H9 (cell line): ENCODE data around the gene DSN1. TPM values are rescaled to one million over a fixed set of nuclear protein-coding genes. Genes with fewer than 3 reads are reported as not detected.
A peak's percentile ranks its signal among the peaks of the same experiment; 100 is the strongest.
"Not testable (repeated sequence)": the region's sequence is repeated elsewhere in the genome, so short reads cannot be mapped to it uniquely, and the experiment has no call there.

Source experiments
- DNase-seq: peaks from one replicate; pipeline ENCODE4 v3.0.0-alpha.2; 2017
- H2AFZ ChIP-seq: one replicate; pipeline ENCODE4 v1.6.1; 2013; ENCODE audit warnings: mild to moderate bottlenecking, low read length, control low read depth, moderate library complexity
- H2AK5ac ChIP-seq: 2 replicates; pipeline ENCODE4 v1.6.1; 2013; ENCODE audit warnings: low read length, control low read depth, mixed read lengths; ENCODE audit not compliant: insufficient read length
- H2BK120ac ChIP-seq: one replicate; pipeline ENCODE4 v1.6.1; 2013; ENCODE audit warnings: low read depth, mild to moderate bottlenecking, low read length, control low read depth, inconsistent platforms; ENCODE audit not compliant: poor library complexity, severe bottlenecking
- H2BK12ac ChIP-seq: 2 replicates; pipeline ENCODE4 v1.6.1; 2013; ENCODE audit warnings: low read length, control low read depth, mixed read lengths, low read depth; ENCODE audit not compliant: insufficient read length
- H2BK15ac ChIP-seq: 2 replicates; pipeline ENCODE4 v1.6.1; 2013; ENCODE audit warnings: low read depth, low read length, control low read depth
- H2BK20ac ChIP-seq: one replicate; pipeline ENCODE4 v1.6.1; 2013; ENCODE audit warnings: low read depth, mild to moderate bottlenecking, low read length, control low read depth, inconsistent platforms; ENCODE audit not compliant: poor library complexity, severe bottlenecking
- H2BK5ac ChIP-seq: 2 replicates; pipeline ENCODE4 v1.6.1; 2013; ENCODE audit warnings: low read length, control low read depth, mixed read lengths; ENCODE audit not compliant: insufficient read length
- H3K14ac ChIP-seq: 2 replicates; pipeline ENCODE4 v1.6.1; 2013; ENCODE audit warnings: low read length, control low read depth; ENCODE audit not compliant: insufficient read depth
- H3K18ac ChIP-seq: 2 replicates; pipeline ENCODE4 v1.6.1; 2013; ENCODE audit warnings: low read depth, mild to moderate bottlenecking, mixed read lengths, low read length, control low read depth; ENCODE audit not compliant: insufficient read length
- H3K23ac ChIP-seq: 2 replicates; pipeline ENCODE4 v1.6.1; 2013; ENCODE audit warnings: low read length, control low read depth, mixed read lengths, low read depth; ENCODE audit not compliant: insufficient read length
- H3K23me2 ChIP-seq: 2 replicates; pipeline ENCODE4 v1.6.1; 2013; ENCODE audit warnings: low read depth, mild to moderate bottlenecking, mixed read lengths, low read length, control low read depth; ENCODE audit not compliant: insufficient read length, poor library complexity, severe bottlenecking
- H3K27ac ChIP-seq: 2 replicates; pipeline ENCODE4 v1.5.1; 2013; ENCODE audit warnings: low read length, control low read depth, mixed read lengths, low read depth; ENCODE audit not compliant: insufficient read length
- H3K27me3 ChIP-seq: 2 replicates; pipeline ENCODE4 v1.6.1; 2013; ENCODE audit warnings: low read length, control low read depth, inconsistent platforms; ENCODE audit not compliant: insufficient read depth
- H3K4ac ChIP-seq: 2 replicates; pipeline ENCODE4 v1.6.1; 2013; ENCODE audit warnings: low read depth, mild to moderate bottlenecking, control low read depth, inconsistent platforms, low read length, moderate library complexity
- H3K4me1 ChIP-seq: 2 replicates; pipeline ENCODE4 v1.6.1; 2013; ENCODE audit warnings: low read length, control low read depth, inconsistent platforms; ENCODE audit not compliant: insufficient read depth
- H3K4me2 ChIP-seq: 2 replicates; pipeline ENCODE4 v1.6.1; 2013; ENCODE audit warnings: low read length, control low read depth, mixed read lengths; ENCODE audit not compliant: insufficient read length, insufficient read depth
- H3K56ac ChIP-seq: 2 replicates; pipeline ENCODE4 v1.6.1; 2013; ENCODE audit warnings: low read depth, mild to moderate bottlenecking, mixed read lengths, low read length, control low read depth; ENCODE audit not compliant: insufficient read length
- H3K79me1 ChIP-seq: 2 replicates; pipeline ENCODE4 v1.6.1; 2013; ENCODE audit warnings: low read depth, mild to moderate bottlenecking, moderate library complexity, low read length, control low read depth, inconsistent platforms; ENCODE audit not compliant: insufficient read depth, poor library complexity, severe bottlenecking
- H3K79me2 ChIP-seq: 2 replicates; pipeline ENCODE4 v1.6.1; 2013; ENCODE audit warnings: low read length, control low read depth, inconsistent platforms; ENCODE audit not compliant: insufficient read depth
- H3K9ac ChIP-seq: 2 replicates; pipeline ENCODE4 v1.6.1; 2013; ENCODE audit warnings: low read length, control low read depth, mixed read lengths; ENCODE audit not compliant: insufficient read length; ENCODE audit errors: extremely low read depth
- H3K9me3 ChIP-seq: one replicate; pipeline ENCODE4 v1.6.1; 2013; ENCODE audit warnings: low read depth, low read length, inconsistent platforms; ENCODE audit not compliant: control insufficient read depth
- H3T11ph ChIP-seq: one replicate; pipeline ENCODE4 v1.6.1; 2013; ENCODE audit warnings: mild to moderate bottlenecking, low read length, control low read depth, inconsistent platforms
- H4K20me1 ChIP-seq: one replicate; pipeline ENCODE4 v1.6.1; 2013; ENCODE audit not compliant: control insufficient read depth, insufficient read length, insufficient read depth
- H4K5ac ChIP-seq: 2 replicates; pipeline ENCODE4 v1.6.1; 2013; ENCODE audit warnings: low read depth, mild to moderate bottlenecking, mixed read lengths, low read length, control low read depth; ENCODE audit not compliant: insufficient read length
- H4K8ac ChIP-seq: replicated peaks from 2 replicates; pipeline ENCODE4 v1.6.1; 2013; ENCODE audit warnings: low read length, control low read depth, mixed read lengths, low read depth; ENCODE audit not compliant: insufficient read length
- H4K91ac ChIP-seq: 2 replicates; pipeline ENCODE4 v1.6.1; 2013; ENCODE audit warnings: low read depth, mild to moderate bottlenecking, moderate library complexity, mixed read lengths, low read length, control low read depth; ENCODE audit not compliant: insufficient read length
- H3K27ac Mint-ChIP-seq, 3 experiments: 2 replicates in 2 of 3; 3 replicates in 1 of 3; pipeline ENCODE4 v1.8.0; 2020 to 2021; ENCODE audit warnings: mixed read lengths in 3 of 3, mild to moderate bottlenecking in 1 of 3, moderate library complexity in 1 of 3
- H3K27me3 Mint-ChIP-seq: 2 replicates; pipeline ENCODE4 v1.8.0; 2021; ENCODE audit warnings: low read depth, mild to moderate bottlenecking, moderate library complexity, mixed read lengths
- H3K36me3 Mint-ChIP-seq, 3 experiments: 2 replicates in 2 of 3; 3 replicates in 1 of 3; pipeline ENCODE4 v1.8.0; 2020 to 2021; ENCODE audit warnings: low read depth in 3 of 3, mixed read lengths in 3 of 3; ENCODE audit not compliant: insufficient read depth in 1 of 3
- H3K4me1 Mint-ChIP-seq, 2 experiments: 2 replicates each; pipeline ENCODE4 v1.8.0; 2020; ENCODE audit warnings: mixed read lengths in 2 of 2
- H3K4me3 Mint-ChIP-seq, 2 experiments: 2 replicates in 1 of 2; 3 replicates in 1 of 2; pipeline ENCODE4 v1.8.0; 2020 to 2021; ENCODE audit warnings: mild to moderate bottlenecking in 2 of 2, mixed read lengths in 2 of 2, moderate library complexity in 1 of 2
- H3K9me3 Mint-ChIP-seq, 2 experiments: 2 replicates in 1 of 2; 3 replicates in 1 of 2; pipeline ENCODE4 v1.8.0; 2020; ENCODE audit warnings: mild to moderate bottlenecking in 2 of 2, mixed read lengths in 2 of 2, moderate library complexity in 1 of 2
- WGBS: extraction: QIAGEN DNeasy Blood & Tissue Kit; methylation state at CpG from one replicate; pipeline ENCODE4 v1.1.7; 2013; ENCODE audit warnings: missing lambda C conversion rate, low lambda C conversion rate, mixed read lengths; ENCODE audit not compliant: insufficient read length; ENCODE audit errors: extremely low coverage; 5-methylcytosine and 5-hydroxymethylcytosine counted together
- total RNA-seq: library from RNA; stranded (reverse); gene quantifications from 2 replicates; pipeline ENCODE4 v1.2.1, GENCODE V29; 2021
- TF ChIP-seq, protein P1 (sequence below): fragments of 200-600 bp; sonication (generic); conservative IDR thresholded peaks from 3 replicates; pipeline ENCODE4 v1.8.0; 2021; ENCODE audit warnings: antibody characterized with exemption, mild to moderate bottlenecking

The DSN1 gene
- total RNA-seq, 1 experiment from 2014 or later = 22.8 TPM

DNA sequence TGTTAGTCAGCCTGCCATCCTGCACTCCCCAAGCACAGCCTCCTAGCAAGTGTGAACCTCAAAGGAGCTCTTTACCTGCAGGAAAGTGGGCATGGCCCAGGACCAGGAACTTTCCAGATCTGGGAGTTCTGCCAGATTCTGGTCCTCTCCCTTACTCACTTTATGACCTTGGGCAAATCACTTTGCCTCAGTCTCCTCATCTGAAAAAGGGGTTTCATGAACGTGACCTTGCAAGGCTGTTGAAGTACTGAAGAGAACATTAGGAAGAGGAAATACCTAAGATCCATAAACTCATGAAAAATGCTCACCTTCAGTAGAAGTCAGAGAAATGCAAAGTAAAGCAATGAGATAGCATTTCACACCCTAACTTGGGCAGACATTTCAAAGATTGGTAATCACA is 26.8 kb upstream of the DSN1 start:
- no peak overlapping the region for H4K91ac ChIP-seq
- peak overlapping the region; percentile 3 for H2BK5ac ChIP-seq
- H3K27ac ChIP-seq = no peak overlapping the region
- H2BK15ac ChIP-seq = no peak overlapping the region
- no peaks in the 10 kb centered on the region for H3K4me1 Mint-ChIP-seq
- TF ChIP-seq, protein P1, sequence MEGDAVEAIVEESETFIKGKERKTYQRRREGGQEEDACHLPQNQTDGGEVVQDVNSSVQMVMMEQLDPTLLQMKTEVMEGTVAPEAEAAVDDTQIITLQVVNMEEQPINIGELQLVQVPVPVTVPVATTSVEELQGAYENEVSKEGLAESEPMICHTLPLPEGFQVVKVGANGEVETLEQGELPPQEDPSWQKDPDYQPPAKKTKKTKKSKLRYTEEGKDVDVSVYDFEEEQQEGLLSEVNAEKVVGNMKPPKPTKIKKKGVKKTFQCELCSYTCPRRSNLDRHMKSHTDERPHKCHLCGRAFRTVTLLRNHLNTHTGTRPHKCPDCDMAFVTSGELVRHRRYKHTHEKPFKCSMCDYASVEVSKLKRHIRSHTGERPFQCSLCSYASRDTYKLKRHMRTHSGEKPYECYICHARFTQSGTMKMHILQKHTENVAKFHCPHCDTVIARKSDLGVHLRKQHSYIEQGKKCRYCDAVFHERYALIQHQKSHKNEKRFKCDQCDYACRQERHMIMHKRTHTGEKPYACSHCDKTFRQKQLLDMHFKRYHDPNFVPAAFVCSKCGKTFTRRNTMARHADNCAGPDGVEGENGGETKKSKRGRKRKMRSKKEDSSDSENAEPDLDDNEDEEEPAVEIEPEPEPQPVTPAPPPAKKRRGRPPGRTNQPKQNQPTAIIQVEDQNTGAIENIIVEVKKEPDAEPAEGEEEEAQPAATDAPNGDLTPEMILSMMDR = no peak
- H2BK12ac ChIP-seq = no peak overlapping the region
- H3K23me2 ChIP-seq = no peaks in the 10 kb centered on the region
- no peak overlapping the region for H2BK20ac ChIP-seq
- H3K9me3 Mint-ChIP-seq = no peaks in the 10 kb centered on the region
- no peaks in the 10 kb centered on the region for H3K27me3 Mint-ChIP-seq
- no peak overlapping the region for H3T11ph ChIP-seq
- no peaks in the 10 kb centered on the region for H3K27me3 ChIP-seq
- no peaks in the 10 kb centered on the region for H4K20me1 ChIP-seq
- no CpG with 5 or more reads among the region's 1 CpG for whole genome bisulfite sequencing
- H3K27ac Mint-ChIP-seq = no peak overlapping the region; a peak in 1 of 7 replicates
- no peak overlapping the region for H2AFZ ChIP-seq
- DNase-seq = no peak
- no peaks in the 10 kb centered on the region for H3K4me1 ChIP-seq
- no peaks in the 10 kb centered on the region for H3K79me1 ChIP-seq
- no peak overlapping the region for H3K23ac ChIP-seq
- H3K36me3 Mint-ChIP-seq = peaks cover 18 to 87% (median 83%) of the 10 kb centered on the region in 3 experiments; a peak in 6 of 7 replicates
- no peak overlapping the region for H3K4me3 Mint-ChIP-seq
- H3K14ac ChIP-seq = no peak overlapping the region
- H3K56ac ChIP-seq = no peak overlapping the region
- H2AK5ac ChIP-seq = no peak overlapping the region
- H3K79me2 ChIP-seq = no peaks in the 10 kb centered on the region
- no peak overlapping the region for H4K5ac ChIP-seq
- no peak overlapping the region for H3K9ac ChIP-seq
- H3K4ac ChIP-seq = no peak overlapping the region
- H3K4me2 ChIP-seq = no peak overlapping the region
- no peak overlapping the region for H4K8ac ChIP-seq
- no peak overlapping the region for H3K18ac ChIP-seq
- H3K9me3 ChIP-seq = no peaks in the 10 kb centered on the region
- no peak overlapping the region for H2BK120ac ChIP-seq

DNA sequence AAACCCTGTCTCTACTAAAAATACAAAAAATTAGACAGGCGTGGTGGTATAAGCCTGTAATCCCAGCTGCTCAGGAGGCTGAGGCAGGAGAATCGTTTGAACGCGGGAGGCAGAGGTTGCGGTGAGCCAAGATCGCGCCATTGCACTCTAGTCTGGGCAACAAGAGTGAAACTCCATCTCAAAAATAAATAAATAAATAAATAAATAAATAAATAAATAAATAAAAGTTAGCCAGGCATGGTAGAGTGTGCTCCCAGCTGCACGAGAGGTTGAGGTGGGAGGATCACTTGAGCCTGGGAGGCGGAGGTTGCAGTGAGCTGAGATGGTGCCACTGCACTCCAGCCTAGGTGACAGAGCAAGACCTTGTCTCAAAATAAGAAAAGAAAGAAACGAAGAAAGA is 25.8 kb upstream of the DSN1 start:
- WGBS = no CpG with 5 or more reads among the region's 10 CpGs
- H3K4me1 ChIP-seq, H3K79me2 ChIP-seq, H4K91ac ChIP-seq, H3K9ac ChIP-seq, H3K27ac ChIP-seq, H3K4me2 ChIP-seq, H3K79me1 ChIP-seq, H3K18ac ChIP-seq, H2BK20ac ChIP-seq, H4K5ac ChIP-seq, H2BK15ac ChIP-seq, H3K27me3 Mint-ChIP-seq, H3K9me3 Mint-ChIP-seq, H3K56ac ChIP-seq, H3K27ac Mint-ChIP-seq, H2BK120ac ChIP-seq, H3K9me3 ChIP-seq, H2BK12ac ChIP-seq, H3K4me1 Mint-ChIP-seq, H3K27me3 ChIP-seq, H3K14ac ChIP-seq, H2BK5ac ChIP-seq, H3K23ac ChIP-seq, H2AK5ac ChIP-seq, H4K8ac ChIP-seq, H3K4me3 Mint-ChIP-seq, H3K4ac ChIP-seq, DNase-seq, H4K20me1 ChIP-seq, H3K23me2 ChIP-seq, H2AFZ ChIP-seq, H3T11ph ChIP-seq: not testable (repeated sequence)
- peaks cover 18 to 84% (median 83%) of the 10 kb centered on the region in 3 experiments; a peak in 6 of 7 replicates for H3K36me3 Mint-ChIP-seq
